Nephron (organoid): Measurements from ENCODE around the gene LEPR.
"Not testable (repeated sequence)": the region's sequence is repeated elsewhere in the genome, so short reads cannot be mapped to it uniquely, and the experiment has no call there.

Experiments used
- H3K27ac Mint-ChIP-seq, 3 experiments: 2 replicates each; pipeline ENCODE4 v1.8.0; 2020; ENCODE audit warnings: mixed read lengths in 3 of 3, mild to moderate bottlenecking in 2 of 3, moderate library complexity in 1 of 3
- H3K27me3 Mint-ChIP-seq: 2 replicates; pipeline ENCODE4 v1.8.0; 2021; ENCODE audit warnings: low read depth, mild to moderate bottlenecking, moderate library complexity, mixed read lengths
- H3K36me3 Mint-ChIP-seq: 2 replicates; pipeline ENCODE4 v1.8.0; 2020; ENCODE audit warnings: low read depth, mixed read lengths
- H3K4me1 Mint-ChIP-seq: 2 replicates; pipeline ENCODE4 v1.8.0; 2020; ENCODE audit warnings: mixed read lengths
- H3K4me3 Mint-ChIP-seq, 3 experiments: 2 replicates each; pipeline ENCODE4 v1.8.0; 2020; ENCODE audit warnings: mild to moderate bottlenecking in 3 of 3, mixed read lengths in 3 of 3, moderate library complexity in 2 of 3
- H3K9me3 Mint-ChIP-seq: 2 replicates; pipeline ENCODE4 v1.8.0; 2020; ENCODE audit warnings: mixed read lengths
- TF ChIP-seq, protein P1 (sequence below), 3 experiments: fragments of 200-600 bp; sonication (generic); IDR thresholded peaks; one replicate each; pipeline ENCODE4 v1.5.0; 2021; ENCODE audit warnings: antibody characterized with exemption in 3 of 3; ENCODE audit not compliant: unreplicated experiment in 3 of 3

The LEPR gene

DNA sequence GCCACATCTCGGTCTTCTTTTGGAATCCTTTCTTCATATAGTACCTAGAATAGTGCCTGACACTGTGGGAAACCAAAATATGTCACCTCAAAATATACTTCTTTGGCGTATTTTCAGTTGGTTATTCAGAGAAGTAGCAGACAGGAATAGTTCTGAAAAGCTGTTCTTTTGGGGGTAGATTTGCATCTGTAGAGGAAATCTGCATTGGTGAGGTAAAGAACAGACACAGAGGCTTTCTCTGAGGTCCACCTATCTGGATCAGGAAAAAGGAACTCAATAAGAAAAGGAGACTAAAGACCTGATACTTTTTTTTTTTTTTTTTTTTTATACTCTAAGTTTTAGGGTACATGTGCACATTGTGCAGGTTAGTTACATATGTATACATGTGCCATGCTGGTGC is 23.2 kb downstream of the LEPR start:
- Mint-ChIP-seq H3K9me3 (peaks cover 3% of the 10 kb centered on the region), H3K36me3 (no peaks in the 10 kb centered on the region), H3K4me1 (no peaks in the 10 kb centered on the region), H3K27ac (no peak overlapping the region), H3K27me3 (no peaks in the 10 kb centered on the region), H3K4me3 (no peak overlapping the region)
- TF ChIP-seq, protein P1, sequence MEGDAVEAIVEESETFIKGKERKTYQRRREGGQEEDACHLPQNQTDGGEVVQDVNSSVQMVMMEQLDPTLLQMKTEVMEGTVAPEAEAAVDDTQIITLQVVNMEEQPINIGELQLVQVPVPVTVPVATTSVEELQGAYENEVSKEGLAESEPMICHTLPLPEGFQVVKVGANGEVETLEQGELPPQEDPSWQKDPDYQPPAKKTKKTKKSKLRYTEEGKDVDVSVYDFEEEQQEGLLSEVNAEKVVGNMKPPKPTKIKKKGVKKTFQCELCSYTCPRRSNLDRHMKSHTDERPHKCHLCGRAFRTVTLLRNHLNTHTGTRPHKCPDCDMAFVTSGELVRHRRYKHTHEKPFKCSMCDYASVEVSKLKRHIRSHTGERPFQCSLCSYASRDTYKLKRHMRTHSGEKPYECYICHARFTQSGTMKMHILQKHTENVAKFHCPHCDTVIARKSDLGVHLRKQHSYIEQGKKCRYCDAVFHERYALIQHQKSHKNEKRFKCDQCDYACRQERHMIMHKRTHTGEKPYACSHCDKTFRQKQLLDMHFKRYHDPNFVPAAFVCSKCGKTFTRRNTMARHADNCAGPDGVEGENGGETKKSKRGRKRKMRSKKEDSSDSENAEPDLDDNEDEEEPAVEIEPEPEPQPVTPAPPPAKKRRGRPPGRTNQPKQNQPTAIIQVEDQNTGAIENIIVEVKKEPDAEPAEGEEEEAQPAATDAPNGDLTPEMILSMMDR (IDR thresholded peaks at IDR 0.05; ENCODE audit: unreplicated experiment in 3 of 3): no peak

DNA sequence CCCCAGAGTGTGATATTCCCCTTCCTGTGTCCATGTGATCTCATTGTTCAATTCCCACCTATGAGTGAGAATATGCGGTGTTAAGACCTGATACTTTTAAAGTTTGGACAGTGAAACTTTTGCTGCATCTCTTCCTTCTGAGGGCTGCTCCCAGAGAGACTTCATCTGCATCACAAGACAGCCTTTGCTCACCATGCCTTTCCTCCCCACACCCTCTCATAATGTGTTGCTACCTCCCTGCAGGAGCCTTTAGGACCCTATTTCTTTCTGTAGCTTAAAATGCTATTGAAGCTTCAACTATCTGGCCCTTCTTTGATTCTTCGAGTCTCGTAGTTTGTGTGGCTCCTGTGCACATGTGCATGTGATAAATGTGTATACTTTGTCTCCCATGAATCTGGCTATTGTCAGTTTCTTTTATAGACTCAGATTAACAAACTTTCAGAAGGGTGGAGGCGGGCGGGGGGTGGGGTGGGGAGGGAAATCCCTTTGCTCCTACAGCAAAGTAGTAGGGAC is 23.7 kb downstream of the LEPR start:
- H3K4me3 Mint-ChIP-seq: no peak overlapping the region
- H3K4me1 Mint-ChIP-seq: no peaks in the 10 kb centered on the region
- TF ChIP-seq, protein P1 (IDR thresholded peaks at IDR 0.05; ENCODE audit: unreplicated experiment in 3 of 3): no peak
- no peaks in the 10 kb centered on the region for H3K36me3 Mint-ChIP-seq
- no peaks in the 10 kb centered on the region for H3K27me3 Mint-ChIP-seq
- no peak overlapping the region for H3K27ac Mint-ChIP-seq
- peaks cover 3% of the 10 kb centered on the region for H3K9me3 Mint-ChIP-seq

DNA sequence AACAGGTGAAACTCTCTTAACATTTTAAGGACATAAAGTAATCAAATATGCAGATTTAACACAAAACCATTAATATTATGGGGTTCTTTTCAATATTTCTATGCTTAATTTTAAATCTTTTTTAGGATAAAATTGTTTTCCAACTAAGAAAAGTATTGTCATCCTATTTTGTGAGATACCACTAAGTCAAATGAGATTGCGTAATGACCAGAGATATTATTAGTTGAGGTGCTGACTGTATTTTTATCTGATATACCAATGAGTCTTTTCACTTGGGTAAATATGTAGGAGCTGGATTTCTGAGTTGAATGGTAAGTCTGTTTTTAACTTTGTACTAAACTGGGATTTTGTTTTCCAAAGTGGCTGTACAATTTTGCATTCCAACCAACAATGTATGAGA is 25.4 kb downstream of the LEPR start:
- peaks cover 3% of the 10 kb centered on the region for H3K9me3 Mint-ChIP-seq
- no peak overlapping the region for H3K4me3 Mint-ChIP-seq
- no peak overlapping the region for H3K27ac Mint-ChIP-seq

DNA sequence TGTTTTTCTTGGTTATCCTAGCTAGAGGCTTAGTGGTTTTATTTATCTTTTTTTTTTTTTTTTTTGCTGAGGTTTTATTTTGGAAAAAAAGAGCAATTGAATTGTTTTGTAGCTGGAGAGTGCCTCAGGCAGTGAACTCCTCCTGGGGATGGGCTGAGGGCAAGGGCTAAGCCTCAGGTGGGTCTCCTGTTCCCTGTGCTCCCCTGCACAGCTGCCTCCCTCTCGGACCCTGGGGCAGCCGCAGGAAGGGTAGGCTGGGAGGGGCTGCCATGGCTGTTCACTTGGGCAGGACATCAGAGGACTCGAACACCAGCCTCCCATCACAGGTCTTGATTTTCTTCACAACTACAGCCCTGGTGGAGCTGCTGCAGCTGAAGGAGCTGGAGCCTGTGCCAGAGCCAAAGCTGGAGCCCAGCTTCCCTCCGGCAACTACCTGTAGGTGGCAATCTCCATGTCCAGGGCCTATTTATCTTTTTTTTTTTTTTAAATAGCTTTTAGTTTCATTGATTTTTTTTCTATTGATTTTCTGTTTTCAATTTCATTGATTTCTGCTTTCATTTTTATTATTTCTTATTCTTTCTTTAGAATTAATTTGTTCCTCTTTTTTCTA is 28.9 kb downstream of the LEPR start:
- H3K27ac Mint-ChIP-seq: no peak overlapping the region
- H3K27me3 Mint-ChIP-seq: no peaks in the 10 kb centered on the region
- TF ChIP-seq, protein P1 (IDR thresholded peaks at IDR 0.05; ENCODE audit: unreplicated experiment in 3 of 3): no peak
- H3K4me3 Mint-ChIP-seq: no peak overlapping the region
- no peaks in the 10 kb centered on the region for H3K36me3 Mint-ChIP-seq
- H3K9me3 Mint-ChIP-seq: peaks cover 5% of the 10 kb centered on the region
- H3K4me1 Mint-ChIP-seq: no peaks in the 10 kb centered on the region

More for the DNA sequence above, 25.4 kb downstream of the LEPR start:
- Mint-ChIP-seq H3K4me1 (no peaks in the 10 kb centered on the region), H3K27me3 (no peaks in the 10 kb centered on the region), H3K36me3 (no peaks in the 10 kb centered on the region)
- TF ChIP-seq, protein P1 (IDR thresholded peaks at IDR 0.05; ENCODE audit: unreplicated experiment in 3 of 3): no peak

DNA sequence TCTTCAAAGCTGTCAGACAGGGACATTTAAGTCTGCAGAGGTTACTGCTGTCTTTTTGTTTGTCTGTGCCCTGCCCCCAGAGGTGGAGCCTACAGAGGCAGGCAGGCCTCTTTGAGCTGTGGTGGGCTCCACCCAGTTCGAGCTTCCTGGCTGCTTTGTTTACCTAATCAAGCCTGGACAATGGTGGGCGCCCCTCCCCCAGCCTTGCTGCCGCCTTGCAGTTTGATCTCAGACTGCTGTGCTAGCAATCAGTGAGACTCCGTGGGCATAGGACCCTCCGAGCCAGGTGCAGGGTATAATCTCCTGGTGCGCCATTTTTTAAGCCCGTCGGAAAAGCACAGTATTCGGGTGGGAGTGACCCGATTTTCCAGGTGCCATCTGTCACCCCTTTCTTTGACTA is 35.2 kb downstream of the LEPR start:
- not testable (repeated sequence) for H3K4me1 Mint-ChIP-seq, H3K4me3 Mint-ChIP-seq, H3K27me3 Mint-ChIP-seq, H3K27ac Mint-ChIP-seq
- Mint-ChIP-seq H3K9me3 (peaks cover 23% of the 10 kb centered on the region), H3K36me3 (peaks cover 11% of the 10 kb centered on the region)

DNA sequence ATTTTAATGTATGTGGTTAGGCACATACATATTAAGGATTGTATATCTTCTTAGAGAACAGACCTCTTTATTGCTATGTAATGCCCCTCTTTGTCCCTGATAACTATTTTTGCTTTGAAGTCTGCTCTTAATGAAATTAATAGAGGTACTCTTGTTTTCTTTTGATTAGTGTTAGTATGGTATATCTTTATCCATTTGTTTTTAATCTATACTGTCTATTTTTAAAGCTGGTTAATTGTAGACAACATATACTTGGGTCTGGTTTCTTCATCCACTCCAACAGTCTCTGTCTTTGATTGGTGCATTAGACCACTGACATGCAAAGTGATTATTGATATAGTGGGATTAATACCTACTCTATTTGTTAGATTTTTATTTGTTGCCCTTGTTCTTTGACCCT is 36.0 kb downstream of the LEPR start:
- Mint-ChIP-seq H3K36me3 (peaks cover 11% of the 10 kb centered on the region), H3K27me3 (no peaks in the 10 kb centered on the region), H3K27ac (no peak overlapping the region), H3K4me3 (no peak overlapping the region), H3K4me1 (no peaks in the 10 kb centered on the region), H3K9me3 (peaks cover 23% of the 10 kb centered on the region)
- TF ChIP-seq, protein P1 (IDR thresholded peaks at IDR 0.05; ENCODE audit: unreplicated experiment in 3 of 3): no peak
